SU-DHL-6 (cell line): Measurements from ENCODE around the gene PGM2.

Experiments used
- CTCF ChIP-seq: fragments of 200-600 bp; sonication (generic); IDR thresholded peaks from one replicate; pipeline ENCODE4 v1.5.1; 2017; ENCODE audit warnings: antibody characterized with exemption, mild to moderate bottlenecking, low read length, moderate library complexity; ENCODE audit not compliant: insufficient read depth, poor library complexity, severe bottlenecking
- EZH2phosphoT487 ChIP-seq: fragments of 200-600 bp; sonication (generic), shearing (Covaris generic); conservative IDR thresholded peaks from 2 replicates; pipeline ENCODE4 v1.6.1; 2018; ENCODE audit warnings: mild to moderate bottlenecking, antibody characterized with exemption, low read length, moderate library complexity, mixed read lengths

GRCh38 chr4:37805091-37805490 is 21.4 kb upstream of the PGM2 start:
- TF ChIP-seq CTCF (no peak), EZH2phosphoT487 (no peak)
